ENCODE results near the gene PLEKHM1.

DNA sequence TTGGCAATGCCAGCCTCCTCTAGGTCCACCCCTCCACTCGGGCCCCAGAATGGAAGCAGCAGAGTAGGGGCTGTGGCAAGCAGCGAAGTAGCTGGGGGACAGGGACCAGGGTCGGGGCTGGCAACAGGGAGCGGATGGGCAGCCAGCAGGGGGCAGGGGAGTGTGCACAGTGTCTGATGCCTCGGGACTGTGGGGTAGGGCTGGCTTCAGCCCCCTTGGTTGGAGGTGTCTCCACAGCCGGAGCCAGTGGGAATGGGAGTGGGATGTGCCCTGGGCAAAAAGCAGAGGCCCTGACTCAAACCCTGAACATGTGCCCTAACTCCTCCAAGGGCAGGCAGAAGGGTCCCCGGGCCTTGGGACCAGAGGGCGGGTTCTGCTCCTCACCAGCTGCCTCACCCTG is 39.4 kb downstream of the PLEKHM1 start:
- TF ChIP-seq, protein P1, sequence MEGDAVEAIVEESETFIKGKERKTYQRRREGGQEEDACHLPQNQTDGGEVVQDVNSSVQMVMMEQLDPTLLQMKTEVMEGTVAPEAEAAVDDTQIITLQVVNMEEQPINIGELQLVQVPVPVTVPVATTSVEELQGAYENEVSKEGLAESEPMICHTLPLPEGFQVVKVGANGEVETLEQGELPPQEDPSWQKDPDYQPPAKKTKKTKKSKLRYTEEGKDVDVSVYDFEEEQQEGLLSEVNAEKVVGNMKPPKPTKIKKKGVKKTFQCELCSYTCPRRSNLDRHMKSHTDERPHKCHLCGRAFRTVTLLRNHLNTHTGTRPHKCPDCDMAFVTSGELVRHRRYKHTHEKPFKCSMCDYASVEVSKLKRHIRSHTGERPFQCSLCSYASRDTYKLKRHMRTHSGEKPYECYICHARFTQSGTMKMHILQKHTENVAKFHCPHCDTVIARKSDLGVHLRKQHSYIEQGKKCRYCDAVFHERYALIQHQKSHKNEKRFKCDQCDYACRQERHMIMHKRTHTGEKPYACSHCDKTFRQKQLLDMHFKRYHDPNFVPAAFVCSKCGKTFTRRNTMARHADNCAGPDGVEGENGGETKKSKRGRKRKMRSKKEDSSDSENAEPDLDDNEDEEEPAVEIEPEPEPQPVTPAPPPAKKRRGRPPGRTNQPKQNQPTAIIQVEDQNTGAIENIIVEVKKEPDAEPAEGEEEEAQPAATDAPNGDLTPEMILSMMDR (IDR thresholded peaks at IDR 0.05; ENCODE audit: insufficient read depth, low read length), result no peak
- TF ChIP-seq POLR2AphosphoS5 (IDR thresholded peaks at IDR 0.05; ENCODE audit: low read depth), result no peak

All from HL-60 (cell line).